ENCODE data around the gene NAV1.

DNA sequence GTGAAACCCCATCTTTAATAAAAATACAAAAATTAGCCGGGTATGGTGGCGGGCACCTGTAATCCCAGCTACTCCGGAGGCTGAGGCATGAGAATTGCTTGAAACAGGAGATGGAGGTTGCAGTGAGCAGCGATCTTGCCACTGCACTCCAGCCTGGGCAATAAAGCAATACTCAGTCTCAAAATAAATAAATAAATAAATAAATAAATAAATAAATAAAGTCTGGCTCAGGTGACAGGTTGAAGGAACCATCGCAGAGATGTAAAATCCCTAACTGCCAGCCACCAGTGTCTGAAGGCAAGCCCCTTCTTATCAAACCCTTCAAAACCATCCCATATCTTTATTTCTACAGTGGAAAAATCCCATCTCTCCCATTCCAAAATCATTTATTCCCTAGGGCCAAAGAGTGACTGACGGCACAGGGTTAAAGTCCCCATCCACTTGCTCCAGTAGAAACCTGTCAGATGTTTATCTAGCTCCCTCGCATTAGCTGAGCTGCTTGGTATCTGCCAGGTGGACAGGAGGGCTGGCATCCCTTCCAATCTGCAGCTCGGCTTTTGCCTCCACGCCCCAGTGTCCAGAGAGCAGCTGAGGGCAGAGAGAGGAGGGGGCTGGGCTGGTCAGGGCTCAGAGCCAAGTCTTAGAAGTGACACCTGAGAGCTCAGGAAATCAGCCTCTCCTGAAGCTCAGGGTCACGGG, 37.0 kb upstream of the NAV1 start:
- no peak for TF ChIP-seq RAD21 (IDR thresholded peaks at IDR 0.05)
- TF ChIP-seq, protein P1, sequence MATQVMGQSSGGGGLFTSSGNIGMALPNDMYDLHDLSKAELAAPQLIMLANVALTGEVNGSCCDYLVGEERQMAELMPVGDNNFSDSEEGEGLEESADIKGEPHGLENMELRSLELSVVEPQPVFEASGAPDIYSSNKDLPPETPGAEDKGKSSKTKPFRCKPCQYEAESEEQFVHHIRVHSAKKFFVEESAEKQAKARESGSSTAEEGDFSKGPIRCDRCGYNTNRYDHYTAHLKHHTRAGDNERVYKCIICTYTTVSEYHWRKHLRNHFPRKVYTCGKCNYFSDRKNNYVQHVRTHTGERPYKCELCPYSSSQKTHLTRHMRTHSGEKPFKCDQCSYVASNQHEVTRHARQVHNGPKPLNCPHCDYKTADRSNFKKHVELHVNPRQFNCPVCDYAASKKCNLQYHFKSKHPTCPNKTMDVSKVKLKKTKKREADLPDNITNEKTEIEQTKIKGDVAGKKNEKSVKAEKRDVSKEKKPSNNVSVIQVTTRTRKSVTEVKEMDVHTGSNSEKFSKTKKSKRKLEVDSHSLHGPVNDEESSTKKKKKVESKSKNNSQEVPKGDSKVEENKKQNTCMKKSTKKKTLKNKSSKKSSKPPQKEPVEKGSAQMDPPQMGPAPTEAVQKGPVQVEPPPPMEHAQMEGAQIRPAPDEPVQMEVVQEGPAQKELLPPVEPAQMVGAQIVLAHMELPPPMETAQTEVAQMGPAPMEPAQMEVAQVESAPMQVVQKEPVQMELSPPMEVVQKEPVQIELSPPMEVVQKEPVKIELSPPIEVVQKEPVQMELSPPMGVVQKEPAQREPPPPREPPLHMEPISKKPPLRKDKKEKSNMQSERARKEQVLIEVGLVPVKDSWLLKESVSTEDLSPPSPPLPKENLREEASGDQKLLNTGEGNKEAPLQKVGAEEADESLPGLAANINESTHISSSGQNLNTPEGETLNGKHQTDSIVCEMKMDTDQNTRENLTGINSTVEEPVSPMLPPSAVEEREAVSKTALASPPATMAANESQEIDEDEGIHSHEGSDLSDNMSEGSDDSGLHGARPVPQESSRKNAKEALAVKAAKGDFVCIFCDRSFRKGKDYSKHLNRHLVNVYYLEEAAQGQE (IDR thresholded peaks at IDR 0.05), result peak; percentile 36
- TF ChIP-seq, protein P2, sequence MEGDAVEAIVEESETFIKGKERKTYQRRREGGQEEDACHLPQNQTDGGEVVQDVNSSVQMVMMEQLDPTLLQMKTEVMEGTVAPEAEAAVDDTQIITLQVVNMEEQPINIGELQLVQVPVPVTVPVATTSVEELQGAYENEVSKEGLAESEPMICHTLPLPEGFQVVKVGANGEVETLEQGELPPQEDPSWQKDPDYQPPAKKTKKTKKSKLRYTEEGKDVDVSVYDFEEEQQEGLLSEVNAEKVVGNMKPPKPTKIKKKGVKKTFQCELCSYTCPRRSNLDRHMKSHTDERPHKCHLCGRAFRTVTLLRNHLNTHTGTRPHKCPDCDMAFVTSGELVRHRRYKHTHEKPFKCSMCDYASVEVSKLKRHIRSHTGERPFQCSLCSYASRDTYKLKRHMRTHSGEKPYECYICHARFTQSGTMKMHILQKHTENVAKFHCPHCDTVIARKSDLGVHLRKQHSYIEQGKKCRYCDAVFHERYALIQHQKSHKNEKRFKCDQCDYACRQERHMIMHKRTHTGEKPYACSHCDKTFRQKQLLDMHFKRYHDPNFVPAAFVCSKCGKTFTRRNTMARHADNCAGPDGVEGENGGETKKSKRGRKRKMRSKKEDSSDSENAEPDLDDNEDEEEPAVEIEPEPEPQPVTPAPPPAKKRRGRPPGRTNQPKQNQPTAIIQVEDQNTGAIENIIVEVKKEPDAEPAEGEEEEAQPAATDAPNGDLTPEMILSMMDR (IDR thresholded peaks at IDR 0.05; ENCODE audit: low read depth, low read length, missing input control), result no peak
- peak; percentile 88 for TF ChIP-seq SP1 (IDR thresholded peaks at IDR 0.05)
- TF ChIP-seq JUND (IDR thresholded peaks at IDR 0.05), result peak in 1 of 2 donors; percentile 82
- TF ChIP-seq GABPA (IDR thresholded peaks at IDR 0.05 in 1 of 2, conservative IDR thresholded peaks at IDR 0.05 in 1 of 2), result no peak
- no peak for TF ChIP-seq EGR1 (IDR thresholded peaks at IDR 0.05; ENCODE audit: low read depth in 2 of 2)
- TF ChIP-seq TAF1 (conservative IDR thresholded peaks at IDR 0.05), result no peak
- peak; percentile 20 for TF ChIP-seq FOXA1 (IDR thresholded peaks at IDR 0.05)
- TF ChIP-seq, protein P3, sequence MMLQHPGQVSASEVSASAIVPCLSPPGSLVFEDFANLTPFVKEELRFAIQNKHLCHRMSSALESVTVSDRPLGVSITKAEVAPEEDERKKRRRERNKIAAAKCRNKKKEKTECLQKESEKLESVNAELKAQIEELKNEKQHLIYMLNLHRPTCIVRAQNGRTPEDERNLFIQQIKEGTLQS (IDR thresholded peaks at IDR 0.05), result no peak
- peak; percentile 95 for TF ChIP-seq RXRA (IDR thresholded peaks at IDR 0.05)
- TF ChIP-seq, protein P4, sequence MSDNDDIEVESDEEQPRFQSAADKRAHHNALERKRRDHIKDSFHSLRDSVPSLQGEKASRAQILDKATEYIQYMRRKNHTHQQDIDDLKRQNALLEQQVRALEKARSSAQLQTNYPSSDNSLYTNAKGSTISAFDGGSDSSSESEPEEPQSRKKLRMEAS (IDR thresholded peaks at IDR 0.05), result peak; percentile 56
